HCT116 (cell line): ENCODE data around the gene FAM53B.

Experiments used
- EZH2phosphoT487 ChIP-seq: fragments of 200-600 bp; IDR thresholded peaks from 2 replicates; pipeline ENCODE4 v1.6.1; 2018; ENCODE audit warnings: antibody characterized with exemption, borderline replicate concordance
- POLR2A ChIP-seq: IDR thresholded peaks from 2 replicates; pipeline ENCODE4 v1.7.0; 2011; ENCODE audit warnings: borderline replicate concordance; ENCODE audit not compliant: insufficient read depth, insufficient read length; ENCODE audit errors: extremely low read depth
- POLR2AphosphoS5 ChIP-seq: IDR thresholded peaks from 2 replicates; pipeline ENCODE4 v1.6.1; 2011; ENCODE audit warnings: mild to moderate bottlenecking, low read depth, low read length, moderate library complexity
- SRF ChIP-seq: IDR thresholded peaks from 2 replicates; pipeline ENCODE4 v1.6.1; 2012; ENCODE audit warnings: low read depth
- YY1 ChIP-seq: IDR thresholded peaks from 2 replicates; pipeline ENCODE4 v1.6.1; 2011; ENCODE audit warnings: low read length, low read depth, moderate library complexity, mild to moderate bottlenecking; ENCODE audit not compliant: insufficient replicate concordance; ENCODE audit errors: extremely low read depth
- TF ChIP-seq, protein P1 (sequence below), 3 experiments: fragments of 200-600 bp in 1 of 3; sonication (generic) in 1 of 3; IDR thresholded peaks in 2 of 3; conservative IDR thresholded peaks in 1 of 3; 2 replicates each; pipeline ENCODE4 v1.5.1; 2012 to 2017; ENCODE audit warnings: low read depth in 2 of 3, low read length in 2 of 3, antibody characterized with exemption in 1 of 3, borderline replicate concordance in 1 of 3, control low read depth in 1 of 3, mild to moderate bottlenecking in 1 of 3, mixed read lengths in 1 of 3, mixed run types in 1 of 3, moderate library complexity in 1 of 3; ENCODE audit not compliant: insufficient read depth in 1 of 3

DNA sequence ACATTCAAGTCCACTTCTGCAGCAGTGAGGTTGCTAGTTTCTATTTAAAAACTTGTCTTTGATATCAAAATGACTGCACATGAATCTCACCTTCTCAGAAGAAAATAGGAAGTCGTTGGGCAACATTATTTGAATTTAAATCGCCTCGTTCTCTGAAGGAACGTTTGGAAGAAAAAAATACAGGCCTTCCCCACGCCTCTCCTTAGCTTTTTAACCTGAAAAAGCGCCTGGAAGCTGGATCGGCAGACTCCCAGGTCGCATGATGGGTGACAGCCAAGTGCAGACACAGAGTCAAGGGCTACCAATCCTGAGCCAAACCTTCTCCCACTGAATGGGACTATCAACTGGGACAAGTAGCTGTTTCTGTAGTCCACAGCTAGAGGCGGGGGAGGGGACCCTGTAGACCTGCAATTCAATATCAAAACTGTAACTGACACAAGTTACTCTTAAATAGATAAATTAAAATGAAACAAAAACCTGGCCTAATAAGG lies 2.2 kb downstream of the FAM53B start:
- TF ChIP-seq, protein P1, sequence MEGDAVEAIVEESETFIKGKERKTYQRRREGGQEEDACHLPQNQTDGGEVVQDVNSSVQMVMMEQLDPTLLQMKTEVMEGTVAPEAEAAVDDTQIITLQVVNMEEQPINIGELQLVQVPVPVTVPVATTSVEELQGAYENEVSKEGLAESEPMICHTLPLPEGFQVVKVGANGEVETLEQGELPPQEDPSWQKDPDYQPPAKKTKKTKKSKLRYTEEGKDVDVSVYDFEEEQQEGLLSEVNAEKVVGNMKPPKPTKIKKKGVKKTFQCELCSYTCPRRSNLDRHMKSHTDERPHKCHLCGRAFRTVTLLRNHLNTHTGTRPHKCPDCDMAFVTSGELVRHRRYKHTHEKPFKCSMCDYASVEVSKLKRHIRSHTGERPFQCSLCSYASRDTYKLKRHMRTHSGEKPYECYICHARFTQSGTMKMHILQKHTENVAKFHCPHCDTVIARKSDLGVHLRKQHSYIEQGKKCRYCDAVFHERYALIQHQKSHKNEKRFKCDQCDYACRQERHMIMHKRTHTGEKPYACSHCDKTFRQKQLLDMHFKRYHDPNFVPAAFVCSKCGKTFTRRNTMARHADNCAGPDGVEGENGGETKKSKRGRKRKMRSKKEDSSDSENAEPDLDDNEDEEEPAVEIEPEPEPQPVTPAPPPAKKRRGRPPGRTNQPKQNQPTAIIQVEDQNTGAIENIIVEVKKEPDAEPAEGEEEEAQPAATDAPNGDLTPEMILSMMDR (IDR thresholded peaks at IDR 0.05 in 2 of 3, conservative IDR thresholded peaks at IDR 0.05 in 1 of 3; ENCODE audit: borderline replicate concordance in 1 of 3, insufficient read depth in 1 of 3, low read depth in 2 of 3, low read length in 2 of 3), result no peak
- TF ChIP-seq POLR2AphosphoS5 (no peak), POLR2A (no peak), YY1 (no peak), EZH2phosphoT487 (no peak), SRF (no peak)
